GM23248 (cell line): ENCODE results near the gene NAXD.

Experiments used
- EZH2 ChIP-seq: fragments of 200-600 bp; sonication (generic); IDR thresholded peaks from 2 replicates; pipeline ENCODE4 v1.6.1; 2018; ENCODE audit warnings: antibody characterized with exemption, mild to moderate bottlenecking; ENCODE audit not compliant: insufficient read depth, poor library complexity, severe bottlenecking
- EZH2phosphoT487 ChIP-seq: fragments of 200-600 bp; sonication (generic); IDR thresholded peaks from 2 replicates; pipeline ENCODE4 v1.6.1; 2018; ENCODE audit warnings: antibody characterized with exemption, moderate library complexity, mild to moderate bottlenecking, low read depth; ENCODE audit not compliant: insufficient read depth

GRCh38 chr13:110661256-110661655, 45.9 kb downstream of the NAXD start:
- no peak for TF ChIP-seq EZH2
- no peak for TF ChIP-seq EZH2phosphoT487
